Mucosa of descending colon (tissue), 3 donors: ENCODE results near the gene PLEKHA3. TPM values are rescaled to one million over a fixed set of nuclear protein-coding genes. Genes with fewer than 3 reads are reported as not detected.

Experiments used
- ATAC-seq: fragments of 200-7000 bp; cut with Tn5 transposase; one replicate; pipeline ENCODE4 v1.9.1; 2020; ENCODE audit warnings: mild to moderate bottlenecking, moderate library complexity
- DNase-seq, 3 donors: peaks; one replicate each; pipeline ENCODE4 v3.0.0-alpha.2; 2020
- H3K36me3 ChIP-seq: fragments of 200-600 bp; one replicate; pipeline ENCODE4 v1.8.0; 2021; ENCODE audit warnings: low read depth, mild to moderate bottlenecking
- H3K4me1 ChIP-seq: fragments of 200-600 bp; one replicate; pipeline ENCODE4 v1.8.0; 2021; ENCODE audit warnings: low read depth, mild to moderate bottlenecking
- H3K4me3 ChIP-seq: fragments of 200-600 bp; one replicate; pipeline ENCODE4 v1.8.0; 2021; ENCODE audit warnings: mild to moderate bottlenecking
- H3K9me3 ChIP-seq: fragments of 200-600 bp; one replicate; pipeline ENCODE4 v1.8.0; 2021; ENCODE audit warnings: mild to moderate bottlenecking
- intact Hi-C, 2 donors: fragments of 100-400 bp; cut with DNase I in 1 of 2; cut with micrococcal nuclease in 1 of 2; formaldehyde crosslinking; loops; one replicate each; pipeline versions ENCODE4 v1.11.0 to v1.11.1; 2022; cut with DNase I, micrococcal nuclease
- total RNA-seq, 3 donors: library from RNA; stranded (reverse); fragmentation: NEBNext Ultra II Directional in 2 of 3; extraction: Animal tissue kit (Norgen Biotek cat#: 25700) in 2 of 3; gene quantifications; one replicate each; pipeline versions ENCODE4 v1.2.1 to v1.2.4, GENCODE V29; 2021 to 2023
- TF ChIP-seq, protein P1 (sequence below): fragments of 200-600 bp; IDR thresholded peaks from one replicate; pipeline ENCODE4 v1.8.0; 2022; ENCODE audit warnings: antibody characterized with exemption, mild to moderate bottlenecking
- donor health status: DM: no; HTN: no; CAD: no; lungs with moderate emphysema.
- donor health status: DM: no; HTN: no; CAD: no.
- donor health status: DM: no; HTN: yes; CAD: no.

Gene PLEKHA3
- total RNA-seq, 3 donors from 2014 or later, result 24.1 to 47.6 (median 26.3) TPM

DNA sequence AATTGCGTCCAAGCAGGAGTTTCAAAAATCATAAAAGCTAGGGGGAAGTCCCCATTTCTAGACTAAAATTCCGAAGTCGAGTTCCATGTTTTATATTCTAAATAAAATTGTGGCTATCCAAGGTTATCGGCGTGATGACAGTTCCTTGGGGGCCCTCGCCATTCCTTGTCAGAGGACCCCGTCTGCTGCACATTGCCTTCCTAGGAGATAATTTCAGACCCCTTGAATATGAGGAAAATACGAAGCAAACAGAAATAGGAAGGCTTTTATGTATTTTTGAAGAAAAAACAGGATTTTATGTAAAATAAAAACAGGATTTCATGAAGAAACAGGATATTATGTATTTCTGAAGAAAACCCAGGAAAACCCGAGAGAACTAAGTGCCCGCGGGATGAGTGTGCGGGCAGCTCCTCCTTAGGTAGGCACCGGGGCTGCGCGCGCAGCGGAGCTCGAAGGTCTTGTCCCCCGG is 465 bp upstream of the PLEKHA3 start:
- intact Hi-C loops, result no loop called here
- no peaks in the 10 kb centered on the region for H3K9me3 ChIP-seq
- peaks cover 29% of the 10 kb centered on the region for H3K4me1 ChIP-seq
- DNase-seq, result no peak
- TF ChIP-seq, protein P1, sequence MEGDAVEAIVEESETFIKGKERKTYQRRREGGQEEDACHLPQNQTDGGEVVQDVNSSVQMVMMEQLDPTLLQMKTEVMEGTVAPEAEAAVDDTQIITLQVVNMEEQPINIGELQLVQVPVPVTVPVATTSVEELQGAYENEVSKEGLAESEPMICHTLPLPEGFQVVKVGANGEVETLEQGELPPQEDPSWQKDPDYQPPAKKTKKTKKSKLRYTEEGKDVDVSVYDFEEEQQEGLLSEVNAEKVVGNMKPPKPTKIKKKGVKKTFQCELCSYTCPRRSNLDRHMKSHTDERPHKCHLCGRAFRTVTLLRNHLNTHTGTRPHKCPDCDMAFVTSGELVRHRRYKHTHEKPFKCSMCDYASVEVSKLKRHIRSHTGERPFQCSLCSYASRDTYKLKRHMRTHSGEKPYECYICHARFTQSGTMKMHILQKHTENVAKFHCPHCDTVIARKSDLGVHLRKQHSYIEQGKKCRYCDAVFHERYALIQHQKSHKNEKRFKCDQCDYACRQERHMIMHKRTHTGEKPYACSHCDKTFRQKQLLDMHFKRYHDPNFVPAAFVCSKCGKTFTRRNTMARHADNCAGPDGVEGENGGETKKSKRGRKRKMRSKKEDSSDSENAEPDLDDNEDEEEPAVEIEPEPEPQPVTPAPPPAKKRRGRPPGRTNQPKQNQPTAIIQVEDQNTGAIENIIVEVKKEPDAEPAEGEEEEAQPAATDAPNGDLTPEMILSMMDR, result no peak
- H3K4me3 ChIP-seq, result no peak overlapping the region
- no peaks in the 10 kb centered on the region for H3K36me3 ChIP-seq
- no peak for ATAC-seq

DNA sequence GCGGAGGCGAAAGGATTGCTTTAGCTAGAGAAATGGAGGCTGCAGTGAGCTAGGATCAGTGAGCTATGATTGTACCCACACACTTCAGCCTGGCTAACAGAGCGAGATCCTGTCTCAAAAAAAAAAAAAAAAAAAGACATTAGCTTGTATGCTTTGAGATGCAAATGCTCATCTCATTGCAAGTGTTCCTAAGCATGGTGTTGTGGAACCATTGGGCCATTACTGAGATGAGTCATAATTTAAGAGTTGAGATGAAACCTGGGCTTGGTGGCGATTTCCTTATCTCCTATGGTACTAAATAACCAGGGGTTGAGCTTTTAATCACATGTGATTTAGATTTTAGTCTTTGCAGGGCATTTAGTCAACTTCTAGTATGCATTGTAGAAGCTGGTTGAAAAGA is 2.2 kb downstream of the PLEKHA3 start:
- ATAC-seq (no peak), DNase-seq (no peak)
- intact Hi-C loops, result no loop called here
- Histone ChIP-seq H3K4me3 (no peak overlapping the region), H3K4me1 (peaks cover 34% of the 10 kb centered on the region), H3K9me3 (no peaks in the 10 kb centered on the region), H3K36me3 (no peaks in the 10 kb centered on the region)
- TF ChIP-seq, protein P1, result no peak

DNA sequence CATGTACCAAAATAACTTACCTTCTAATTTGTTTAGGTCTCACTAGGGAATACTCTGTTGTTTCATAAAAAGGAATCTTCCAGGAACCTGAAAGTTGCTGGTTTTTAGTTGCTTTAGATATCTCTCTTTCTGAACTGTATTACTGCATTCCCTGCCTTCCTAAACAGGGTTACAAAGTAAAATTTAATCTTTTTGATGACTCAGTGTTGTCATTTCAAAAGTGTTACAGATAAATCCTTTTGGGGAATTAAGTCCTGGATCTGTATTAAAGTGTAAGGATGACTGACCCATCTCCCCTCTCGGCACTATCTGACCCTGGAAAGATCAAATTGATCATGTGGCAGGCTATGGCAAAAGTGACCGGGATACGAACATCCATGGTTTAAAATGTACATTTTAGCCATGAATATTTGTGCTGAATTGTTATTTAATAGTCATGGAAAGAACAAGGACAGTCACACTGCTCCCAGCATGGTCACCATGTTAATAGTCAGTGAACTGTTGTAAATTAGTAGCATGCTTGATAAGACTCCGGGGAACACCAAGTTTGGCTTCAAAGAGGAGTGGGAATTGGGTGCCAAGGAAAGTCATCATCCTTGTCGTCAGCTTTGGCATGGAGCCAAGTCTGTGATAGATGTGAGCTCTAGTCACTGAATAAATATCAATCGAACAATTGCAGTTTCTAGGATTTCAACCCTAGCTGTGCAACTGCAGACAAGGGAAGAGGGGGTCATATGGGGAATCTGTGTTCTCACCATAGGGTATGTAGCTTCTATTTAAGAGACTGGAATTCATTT is 4.2 kb downstream of the PLEKHA3 start:
- intact Hi-C loops, result no loop called here
- Histone ChIP-seq H3K36me3 (no peaks in the 10 kb centered on the region), H3K4me3 (no peak overlapping the region), H3K4me1 (peaks cover 34% of the 10 kb centered on the region), H3K9me3 (no peaks in the 10 kb centered on the region)
- peak in 1 of 3 donors; percentile 30 for DNase-seq
- no peak for ATAC-seq
- TF ChIP-seq, protein P1, result no peak

- no peak for DNase-seq
- TF ChIP-seq, protein P1, result no peak
- peaks cover 29% of the 10 kb centered on the region for H3K4me1 ChIP-seq
- H3K9me3 ChIP-seq, result no peaks in the 10 kb centered on the region
- no peak for ATAC-seq
- intact Hi-C loops, result no loop called here
- no peak overlapping the region for H3K4me3 ChIP-seq
- H3K36me3 ChIP-seq, result no peaks in the 10 kb centered on the region
Measured at GRCh38 chr2:178485356-178485755, 5.1 kb downstream of the PLEKHA3 start.

DNA sequence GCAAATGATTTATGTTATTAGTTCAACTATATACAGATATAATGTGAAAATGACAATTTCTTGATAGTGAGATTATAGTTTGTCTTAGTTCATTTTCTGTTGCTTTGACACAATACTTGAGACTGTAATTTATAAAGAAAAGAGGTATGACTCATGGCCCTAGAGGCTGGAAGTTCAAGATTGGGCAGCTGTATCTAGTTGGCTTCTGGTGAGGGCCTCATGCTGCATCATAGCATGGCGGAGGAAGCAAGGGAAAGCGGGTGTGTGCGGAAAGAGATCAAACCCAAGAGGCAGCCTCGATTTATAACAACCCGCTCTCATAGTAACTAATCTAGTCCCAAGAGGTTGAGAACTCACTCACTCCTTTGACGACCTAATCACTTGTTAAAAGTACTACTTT is 11.4 kb downstream of the PLEKHA3 start:
- intact Hi-C loops, result no loop called here
- ATAC-seq, result no peak
- DNase-seq, result no peak
- peaks cover 17% of the 10 kb centered on the region for H3K4me1 ChIP-seq
- no peaks in the 10 kb centered on the region for H3K9me3 ChIP-seq
- H3K36me3 ChIP-seq, result no peaks in the 10 kb centered on the region
- H3K4me3 ChIP-seq, result no peak overlapping the region
- TF ChIP-seq, protein P1, result no peak
